HG03097 (cell line): ENCODE data around the gene HRH3.
A peak's percentile ranks its signal among the peaks of the same experiment; 100 is the strongest.

ENCODE experiments used
- ATAC-seq: cut with Tn5 transposase; IDR thresholded peaks from one replicate; pipeline ENCODE4 v1.9.1; 2021; ENCODE audit not compliant: unreplicated experiment, low FRiP score

The HRH3 gene

DNA sequence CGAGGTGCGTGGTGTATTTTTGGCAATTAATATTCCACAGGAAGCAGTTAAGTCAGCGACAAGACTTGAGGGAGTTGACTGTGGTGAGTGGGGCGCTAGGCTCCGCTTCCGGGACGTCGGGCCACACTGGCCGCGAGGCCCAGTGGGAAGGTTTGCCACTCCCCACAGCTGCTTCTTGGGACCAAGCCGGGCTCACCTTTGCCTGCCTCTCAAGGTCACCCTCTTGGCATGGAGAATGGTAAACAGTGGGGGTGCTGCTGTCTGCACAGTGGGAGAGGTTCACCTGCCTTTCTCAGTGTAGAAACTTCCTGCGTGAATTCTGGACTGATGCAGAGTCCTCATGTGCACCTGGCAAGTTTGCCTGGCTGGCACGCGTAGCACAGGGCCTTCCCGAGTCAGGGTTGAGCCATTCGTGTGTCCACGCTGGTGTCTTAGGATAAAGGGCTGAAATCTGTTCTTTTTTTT is 24.6 kb upstream of the HRH3 start:
- no peak for ATAC-seq

DNA sequence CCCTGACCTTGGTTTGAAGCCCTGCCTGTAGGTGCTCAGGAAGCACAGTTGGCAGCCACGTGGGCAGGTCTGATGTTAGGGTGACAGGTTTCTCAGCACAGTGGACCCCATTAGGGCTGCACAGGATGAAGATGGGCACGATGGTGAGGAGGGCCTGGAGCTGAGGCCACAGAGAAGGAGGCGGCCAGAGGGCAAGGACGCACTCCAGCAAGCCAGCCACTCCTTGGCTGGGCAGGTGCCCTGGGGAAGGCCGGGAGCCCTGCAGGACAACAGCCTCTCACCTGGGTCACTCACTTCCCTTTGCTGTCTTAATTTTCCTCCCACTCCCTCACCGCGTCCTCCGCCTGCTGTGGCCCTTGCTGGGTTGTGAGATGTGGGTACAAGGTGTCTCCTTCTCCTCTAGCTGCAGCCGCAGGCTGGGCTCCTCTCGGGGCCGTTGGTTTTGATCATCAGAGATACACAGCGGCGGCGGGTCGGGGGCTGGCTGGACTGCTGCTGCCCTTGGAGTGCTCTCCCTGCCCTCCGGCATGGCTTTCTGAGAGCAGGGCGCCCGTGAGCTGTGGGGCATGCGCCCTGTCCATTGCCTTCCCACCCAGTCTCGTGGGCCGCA is 23.9 kb upstream of the HRH3 start:
- no peak for ATAC-seq

DNA sequence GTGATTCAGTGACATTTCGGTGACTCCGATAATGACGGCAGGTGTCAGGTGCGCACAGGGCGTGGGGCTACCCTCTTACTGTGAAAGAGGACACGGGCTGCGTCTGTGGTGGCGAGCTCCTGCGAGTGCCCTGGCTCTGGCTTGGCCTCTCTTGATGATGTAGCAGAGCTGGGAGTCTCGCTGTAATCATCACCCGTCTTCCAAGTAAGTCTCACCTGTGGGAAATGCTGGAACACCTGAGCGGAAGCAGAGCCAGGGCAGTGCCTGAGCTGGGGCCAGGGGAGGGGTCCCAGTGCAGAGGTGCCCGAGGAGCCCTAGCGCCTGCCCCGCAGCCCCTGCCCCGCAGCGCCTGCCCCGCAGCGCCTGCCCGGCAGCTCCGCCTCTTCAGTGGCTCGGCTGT is 23.0 kb upstream of the HRH3 start:
- no peak for ATAC-seq

DNA sequence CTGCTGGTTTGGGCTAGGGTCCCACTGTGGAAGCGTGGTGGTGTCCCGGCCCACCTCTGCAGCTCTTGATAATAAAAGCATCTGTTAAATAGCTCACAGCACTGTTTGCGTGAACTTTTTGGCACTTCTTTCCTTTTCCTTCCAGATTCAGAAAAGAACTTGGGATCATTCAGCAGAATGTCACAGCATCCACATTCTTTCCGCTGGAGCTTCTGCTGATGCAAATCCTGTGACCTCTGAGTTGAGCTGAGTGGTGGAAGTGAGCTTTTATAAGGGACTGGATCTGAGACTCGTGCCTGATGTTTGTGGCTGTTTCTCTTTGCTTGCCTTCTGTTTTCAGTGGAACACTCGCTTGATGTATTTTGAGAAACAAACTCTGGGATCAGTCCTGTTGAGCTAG is 22.1 kb upstream of the HRH3 start:
- no peak for ATAC-seq

DNA sequence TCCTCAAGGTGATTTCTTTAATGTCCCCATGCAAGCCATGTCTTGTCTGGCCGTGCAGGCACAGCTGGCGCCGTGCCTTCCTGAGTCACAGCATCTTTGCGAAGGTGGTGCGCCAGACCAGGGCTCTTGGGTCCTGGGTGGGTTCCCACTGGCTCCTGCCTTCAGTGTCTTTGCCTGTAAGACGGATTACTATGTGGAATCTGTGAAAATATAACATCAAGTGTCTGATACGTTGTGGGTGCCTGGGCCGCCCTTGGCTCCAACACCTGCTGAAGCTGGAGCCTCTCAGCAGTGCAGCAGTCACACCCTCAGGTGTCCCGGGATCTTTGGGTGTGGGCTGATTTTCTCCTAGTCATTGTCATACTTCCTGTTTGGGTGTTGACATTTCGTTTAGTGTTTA is 21.4 kb upstream of the HRH3 start:
- no peak for ATAC-seq

DNA sequence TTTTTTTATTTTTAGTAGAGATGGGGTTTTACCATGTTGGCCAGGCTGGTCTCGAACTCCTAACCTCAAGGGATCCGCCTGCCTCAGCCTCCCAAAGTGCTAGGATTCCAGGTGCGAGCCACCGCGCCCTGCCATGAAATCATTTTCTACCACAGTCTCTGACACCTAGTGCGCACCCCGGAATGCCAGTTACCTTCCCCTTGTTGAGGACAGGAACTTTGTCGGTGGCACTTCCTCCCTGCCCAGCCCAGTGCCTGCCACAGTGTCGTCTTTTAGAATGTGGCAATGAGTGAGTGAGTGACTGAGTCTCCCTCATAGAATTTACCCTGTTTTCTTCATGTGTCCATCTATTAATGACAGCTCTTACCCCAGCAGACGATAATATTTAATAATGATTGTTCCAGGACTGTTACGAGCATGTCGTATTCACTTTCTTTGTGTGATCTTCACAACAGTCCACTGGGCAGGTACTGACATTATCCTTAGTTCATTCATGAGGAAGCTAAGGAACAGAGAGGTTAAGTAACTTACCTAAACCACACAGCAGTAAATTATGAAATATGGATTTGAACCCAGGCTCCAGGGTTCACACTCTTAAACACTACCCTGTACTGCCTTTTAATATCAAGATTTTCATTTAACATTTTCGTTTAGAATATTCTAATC is 20.1 kb upstream of the HRH3 start:
- no peak for ATAC-seq

DNA sequence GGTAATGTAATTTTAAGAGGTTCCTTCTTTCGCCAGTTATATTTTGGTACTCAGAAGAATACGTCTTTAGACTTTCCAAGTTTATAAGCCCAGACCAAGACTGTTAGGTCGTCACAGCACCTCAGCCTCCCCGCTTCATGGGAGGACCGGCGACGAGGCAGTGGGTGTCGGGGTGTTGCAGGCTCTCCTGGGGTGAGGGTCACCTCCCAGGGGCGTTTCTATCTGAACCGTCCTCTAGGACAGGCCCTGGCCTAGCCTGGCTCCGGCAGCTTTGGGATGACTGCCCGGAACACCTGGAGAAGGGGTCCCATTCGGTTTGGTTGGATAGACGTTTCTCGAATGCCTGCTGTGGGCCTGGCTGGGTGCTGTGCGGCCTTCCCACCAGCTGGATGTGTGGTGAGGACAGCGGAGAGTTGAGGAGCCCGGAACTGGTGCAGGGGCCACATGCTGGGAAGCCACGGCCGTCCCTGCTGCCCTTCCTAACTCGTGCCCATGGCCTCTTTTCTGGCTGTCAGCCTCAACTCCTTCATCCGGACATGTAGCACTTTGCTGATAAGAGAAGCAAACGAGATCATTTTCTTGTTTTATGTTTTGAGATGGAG is 19.3 kb upstream of the HRH3 start:
- no peak for ATAC-seq

DNA sequence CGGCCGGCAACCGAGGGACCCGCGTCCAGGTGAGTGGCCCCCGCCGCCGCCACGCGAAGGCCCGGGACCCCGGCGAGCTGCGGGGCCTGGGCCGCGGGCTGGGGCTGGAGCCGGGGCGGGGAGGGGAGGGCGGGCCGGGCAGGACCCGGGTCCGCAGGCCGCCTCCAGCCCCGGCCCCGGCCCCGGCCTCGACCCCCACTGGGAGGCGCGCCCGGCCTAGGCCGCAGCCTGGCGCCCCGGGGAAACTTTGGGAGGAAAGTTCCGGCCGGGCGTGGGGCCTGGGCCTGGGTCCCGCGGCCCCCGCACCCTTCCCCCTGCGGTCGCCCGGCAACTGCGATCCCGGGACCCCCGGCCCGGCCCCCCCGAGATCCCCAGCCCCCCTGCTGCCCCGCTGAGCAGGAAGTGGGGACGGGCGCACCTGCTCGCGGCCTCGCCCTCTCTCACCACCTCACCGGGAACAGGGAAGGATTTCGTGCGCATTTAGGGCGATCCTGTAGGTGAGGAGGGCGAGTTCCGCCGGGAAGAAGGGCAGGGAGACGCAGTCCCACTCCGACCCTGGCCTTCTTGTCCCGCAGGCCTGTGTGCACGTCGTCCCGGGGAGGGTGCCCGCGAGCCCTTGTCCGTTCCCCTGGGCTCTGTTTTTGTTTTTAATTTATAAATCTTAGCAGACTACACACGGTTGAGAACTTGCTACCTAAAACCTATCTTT is 18.6 kb upstream of the HRH3 start:
- ATAC-seq = peak; percentile 7

DNA sequence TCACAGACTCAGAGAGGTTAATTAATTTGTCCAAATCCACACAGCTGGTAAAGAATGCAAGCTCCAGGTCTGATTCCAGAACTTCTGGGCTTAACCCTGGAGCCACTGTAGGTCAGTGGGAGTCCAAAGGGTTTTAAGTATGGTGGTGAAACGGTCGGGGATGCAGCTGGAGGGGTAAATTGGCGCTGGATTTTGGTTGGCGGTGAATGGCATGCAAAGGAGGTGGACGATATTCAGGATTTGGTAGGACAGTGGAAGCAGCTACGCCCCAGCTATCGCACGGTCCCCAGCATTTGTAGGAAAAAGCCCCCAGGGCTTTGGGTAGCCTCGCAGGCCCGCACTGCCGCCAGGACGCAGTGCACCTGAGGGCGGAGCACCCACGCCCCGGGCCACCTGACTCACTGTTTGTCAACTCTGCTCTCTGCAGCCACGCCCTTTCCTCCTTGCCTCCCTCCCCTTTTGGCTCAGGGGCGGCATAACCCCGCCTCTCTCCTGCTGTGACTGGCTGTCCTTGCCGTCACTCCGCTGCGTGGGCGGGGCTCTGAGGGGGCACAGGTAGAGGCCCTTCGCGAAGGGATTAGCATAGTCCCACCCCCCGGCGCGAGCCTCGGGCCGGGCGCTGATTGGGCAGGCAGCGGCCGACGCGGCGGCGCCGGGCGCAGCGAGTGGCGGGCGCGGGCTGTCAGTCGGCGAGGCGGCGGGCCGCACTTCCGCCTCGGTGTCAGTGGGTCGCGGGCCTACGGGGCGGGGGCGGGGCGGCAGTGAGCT is 17.9 kb upstream of the HRH3 start, which contains the start of gene OSBPL2:
OSBPL2 (plus strand) TSS at position 721 of the 768 bp plus-strand sequence. CDS start 17,664 bp downstream, outside the sequence.
- ATAC-seq = peak; percentile 96

DNA sequence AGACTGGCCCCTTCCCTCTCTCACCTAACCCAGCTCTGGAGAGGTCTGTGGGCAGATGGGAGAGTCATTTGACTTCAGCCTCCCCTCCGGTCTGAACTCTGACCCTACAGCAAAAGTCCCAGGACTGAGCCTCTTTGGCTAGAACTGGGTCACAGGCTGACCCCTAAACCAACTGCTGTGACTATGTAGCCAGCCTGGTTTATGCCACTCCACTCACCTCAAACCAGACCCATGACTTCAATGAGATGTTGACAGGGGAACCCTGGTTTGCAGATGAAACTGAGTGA is 17.4 kb upstream of the HRH3 start:
- ATAC-seq = no peak

DNA sequence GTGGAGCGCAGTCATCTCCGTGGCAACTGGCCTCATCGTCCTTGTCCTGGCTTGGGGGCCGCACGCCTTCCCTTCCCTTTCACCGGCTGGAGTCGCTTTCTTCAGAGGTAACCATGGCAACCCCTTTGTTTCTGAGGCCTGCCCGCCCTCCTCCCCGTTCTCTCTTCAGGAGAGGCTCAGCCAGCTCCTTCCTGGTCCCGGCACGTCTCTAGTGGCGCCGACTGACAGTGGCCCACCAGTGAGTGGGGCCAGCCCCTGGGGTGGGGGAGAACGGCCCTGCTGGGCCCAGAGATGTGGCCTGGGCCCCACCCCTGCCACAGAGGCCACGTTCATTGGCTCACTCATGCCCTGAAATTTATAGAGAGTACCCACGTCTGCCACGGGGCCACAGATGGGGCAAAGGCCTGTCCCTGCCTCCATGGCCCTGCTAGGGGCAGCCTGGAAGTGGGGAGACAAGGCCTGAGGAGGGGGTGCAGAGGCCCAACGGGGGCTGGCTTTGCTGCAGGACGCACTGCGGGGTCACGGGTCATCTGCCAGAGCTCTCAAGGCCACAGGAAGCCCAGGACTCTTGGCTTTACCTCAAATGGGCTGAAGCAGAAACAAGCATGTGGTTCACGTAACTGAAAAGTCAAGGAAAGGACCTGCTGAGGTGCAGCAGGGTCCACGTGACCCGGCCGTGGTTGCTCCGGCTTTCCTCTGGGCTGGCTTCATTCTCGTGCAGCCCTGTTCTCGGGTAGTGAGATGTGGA is 16.9 kb upstream of the HRH3 start:
- ATAC-seq = no peak

DNA sequence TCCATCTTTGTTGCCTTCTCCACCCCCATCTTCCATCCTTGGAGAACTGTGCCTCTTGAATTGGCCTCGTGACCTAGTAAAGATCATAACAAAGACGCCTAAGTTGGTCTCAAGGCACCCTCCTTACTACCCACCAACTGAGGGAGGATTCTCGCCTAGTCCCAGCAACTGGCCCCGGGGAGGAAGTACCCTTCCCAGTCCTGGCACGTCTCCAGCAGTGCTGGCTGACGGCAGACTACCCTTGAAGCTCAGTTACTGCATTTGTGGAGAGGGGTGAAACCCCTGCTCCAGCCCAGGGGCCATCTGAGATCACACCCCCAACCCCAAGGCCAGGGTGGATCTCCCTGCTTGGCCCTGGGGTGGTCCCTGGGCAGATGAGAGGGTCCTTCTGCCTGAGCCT is 16.1 kb upstream of the HRH3 start:
- ATAC-seq = no peak

DNA sequence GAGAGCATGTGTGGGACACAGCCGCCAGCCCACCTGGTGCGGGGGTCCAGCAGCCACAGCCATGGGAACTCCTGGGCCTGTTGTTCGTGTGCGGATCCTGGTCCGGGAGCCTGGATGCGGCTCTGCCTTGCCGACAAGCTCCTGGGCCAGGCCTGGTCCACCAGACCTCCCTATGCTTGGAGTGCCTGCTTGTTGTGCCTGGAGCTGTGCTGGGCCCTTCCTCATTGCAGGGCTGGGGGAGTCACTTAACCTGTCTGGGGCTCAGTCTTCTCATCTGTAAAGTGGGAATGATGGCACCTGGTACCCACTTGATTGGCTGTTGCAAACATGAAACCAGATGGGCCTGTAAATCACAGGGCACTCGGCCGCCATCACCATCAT is 15.7 kb upstream of the HRH3 start:
- ATAC-seq = no peak

DNA sequence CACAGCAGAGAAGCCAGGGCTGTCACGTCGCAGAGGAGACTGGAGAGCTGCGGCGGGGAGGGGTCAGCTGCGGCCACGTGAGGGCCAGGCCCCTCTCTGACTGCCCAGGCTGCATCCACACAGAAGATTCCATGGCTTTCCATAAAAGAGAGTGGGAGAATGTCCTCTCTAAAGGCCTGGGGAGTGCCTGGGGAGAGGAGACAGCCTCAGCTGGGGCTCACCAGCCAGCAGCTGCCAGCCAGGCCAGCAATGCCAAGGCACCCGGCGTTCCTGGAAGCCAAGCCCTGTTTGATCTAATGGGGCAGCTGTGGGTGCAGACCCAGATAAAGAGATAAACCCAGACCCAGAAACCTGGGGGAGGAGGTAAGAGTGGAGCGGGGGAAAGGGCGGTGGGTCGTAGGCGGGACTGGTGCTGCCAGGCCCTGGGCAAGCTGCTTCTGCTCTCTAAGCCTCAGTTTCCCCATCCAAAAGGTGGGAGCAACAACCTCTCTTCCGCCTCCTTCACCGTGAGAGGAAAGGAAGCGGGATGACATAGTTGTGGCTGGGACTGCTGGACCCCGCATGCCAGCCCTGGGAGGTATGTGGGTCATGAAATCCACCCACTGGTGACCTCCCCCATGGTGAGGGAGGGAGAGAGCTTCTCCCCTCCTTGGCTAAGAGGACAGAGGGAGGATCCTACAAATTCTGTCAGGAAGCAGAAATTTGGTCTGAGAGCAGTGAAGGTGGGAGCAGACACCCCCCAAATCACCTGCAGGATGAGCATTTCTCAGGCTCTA is 15.1 kb upstream of the HRH3 start:
- ATAC-seq = no peak

DNA sequence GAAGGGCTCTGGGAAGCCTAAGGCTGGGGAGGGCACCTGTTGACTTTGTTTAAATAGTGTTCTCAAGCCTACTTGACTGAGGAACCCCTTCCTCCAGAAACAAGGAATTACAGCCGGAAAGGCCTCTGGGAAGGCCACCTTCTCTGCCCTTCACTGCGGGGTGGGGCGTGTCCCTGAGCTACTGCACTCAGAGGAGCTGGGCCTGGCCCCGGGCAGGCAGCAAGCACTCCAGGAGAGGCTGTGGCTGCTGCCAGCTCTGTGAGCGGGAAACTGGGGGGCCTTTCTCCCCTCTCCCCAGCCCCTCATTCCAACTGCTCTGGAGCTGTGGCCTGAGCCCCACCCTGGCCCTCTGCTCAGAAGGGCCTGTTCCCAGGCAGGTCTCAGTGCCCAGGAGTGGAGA is 14.3 kb upstream of the HRH3 start:
- no peak for ATAC-seq

DNA sequence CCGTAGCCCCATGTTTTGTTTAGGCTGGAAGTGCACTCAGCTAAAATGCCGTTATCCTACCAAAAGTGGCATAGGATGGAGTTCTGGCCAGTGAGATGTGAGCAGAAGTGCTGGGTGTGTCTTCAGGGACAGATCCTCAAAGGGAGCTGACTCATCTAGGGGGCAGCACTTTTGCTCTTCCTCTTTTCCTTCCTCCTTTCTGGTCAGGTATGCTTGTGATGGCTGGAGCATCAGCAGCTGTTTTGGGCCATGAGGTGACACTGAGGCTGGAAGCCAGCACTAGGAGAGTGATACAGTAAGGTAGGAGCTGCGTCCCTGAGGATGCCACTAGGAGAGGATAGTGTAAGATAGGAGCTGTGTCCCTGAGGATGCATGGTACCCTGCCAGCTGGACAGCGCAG is 13.6 kb upstream of the HRH3 start:
- no peak for ATAC-seq

DNA sequence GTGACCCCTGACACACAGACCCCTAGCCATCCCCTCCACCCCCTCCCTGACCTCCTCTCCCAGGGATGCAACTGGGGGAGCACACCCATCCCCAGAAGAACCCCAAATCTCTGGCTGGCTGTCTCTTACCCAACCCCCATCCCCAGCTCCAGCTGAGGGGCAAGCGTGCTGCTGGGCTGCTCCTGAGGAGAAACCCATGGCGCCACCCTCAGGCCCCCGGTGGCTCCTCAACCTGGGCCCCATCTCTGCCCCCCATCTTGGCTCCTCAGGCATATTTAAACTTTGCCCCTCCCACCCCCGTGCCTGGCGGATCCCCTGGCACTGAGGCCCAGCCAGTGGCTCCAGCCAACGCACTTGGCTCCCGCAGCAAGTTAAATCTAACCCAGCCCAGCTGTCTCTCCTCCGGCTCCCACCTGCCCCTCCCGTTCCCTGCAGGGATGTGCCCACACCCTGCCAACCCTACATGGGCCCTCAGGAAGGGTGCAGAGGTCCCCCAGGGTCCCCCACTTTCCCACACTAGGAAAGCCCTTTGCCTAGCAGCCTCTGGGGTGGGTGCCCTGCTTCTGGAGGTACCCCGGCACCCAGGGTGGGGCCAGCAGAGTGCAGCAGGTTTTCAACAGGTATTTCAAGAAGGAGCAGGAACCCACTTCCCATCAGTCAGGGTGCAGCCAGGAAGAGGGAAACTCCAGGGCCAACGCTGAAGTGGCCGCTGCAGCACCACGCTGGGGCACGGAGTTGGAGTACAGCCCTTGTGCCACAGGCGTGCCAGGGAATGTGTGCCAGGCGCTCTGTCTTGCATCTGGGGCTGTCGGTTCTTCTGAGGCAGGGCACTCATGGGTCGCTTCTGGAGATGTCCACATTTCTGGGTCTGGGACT is 12.9 kb upstream of the HRH3 start:
- ATAC-seq = no peak

DNA sequence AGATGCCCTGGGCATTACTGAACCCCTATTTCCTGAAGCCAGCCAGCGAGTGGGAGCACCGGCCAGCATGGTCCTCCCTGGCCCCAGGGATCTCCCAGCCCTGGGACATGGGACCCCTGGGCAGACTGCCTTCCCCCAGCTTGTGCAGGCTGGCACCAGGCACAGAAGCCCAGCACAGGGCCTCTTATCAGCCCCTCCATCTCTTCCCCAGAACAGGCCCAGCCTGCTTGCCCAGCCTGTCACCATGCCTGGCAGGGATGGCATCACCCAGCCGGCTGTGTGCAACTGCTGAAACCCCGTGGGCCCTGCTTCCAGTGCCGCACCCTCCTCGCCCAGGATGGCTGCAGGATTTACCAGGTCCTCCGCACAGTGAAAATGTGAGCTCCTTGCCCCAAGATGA is 12.1 kb upstream of the HRH3 start:
- no peak for ATAC-seq

DNA sequence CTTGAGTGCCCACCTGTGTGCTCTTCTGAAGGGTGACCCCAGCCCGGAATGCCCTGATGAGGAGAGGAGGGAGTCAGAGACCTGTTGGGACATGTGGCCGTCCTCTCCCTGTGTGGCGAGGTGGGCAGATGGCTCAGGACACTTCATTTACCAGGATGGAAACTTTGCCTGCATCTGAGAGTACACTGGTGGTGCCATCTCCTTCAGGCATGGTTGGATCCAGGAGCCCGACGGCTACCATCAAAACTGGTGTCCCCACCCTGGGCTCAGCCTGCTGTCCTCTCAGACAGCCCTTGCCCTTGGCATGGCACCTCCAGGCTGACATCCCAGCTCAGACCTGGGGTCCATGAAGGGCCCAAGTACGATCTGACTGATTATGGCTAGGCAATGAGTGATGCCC is 11.2 kb upstream of the HRH3 start:
- no peak for ATAC-seq
